ENCODE data around the gene BBLN.
"Not testable (repeated sequence)": the region's sequence is repeated elsewhere in the genome, so short reads cannot be mapped to it uniquely, and the experiment has no call there.

BBLN gene

GRCh38 chr9:128159784-128160602 is at the start of gene BBLN:
TSS of gene BBLN (plus strand) at chr9:128160265. CDS start at chr9:128160408, 143 bp downstream.
- DNase-seq: peak; percentile 94

GRCh38 chr9:128111726-128112125 is 48.3 kb upstream of the BBLN start:
- not testable (repeated sequence) for DNase-seq

GRCh38 chr9:128113526-128114325 is 46.3 kb upstream of the BBLN start:
- no peak for DNase-seq

- no peak for DNase-seq
Observed at GRCh38 chr9:128114326-128115186, 45.5 kb upstream of the BBLN start.

- DNase-seq: peak; percentile 38
Observed at GRCh38 chr9:128115187-128116103, 44.6 kb upstream of the BBLN start.

- no peak for DNase-seq
Observed at GRCh38 chr9:128116104-128117083, 43.7 kb upstream of the BBLN start.

- DNase-seq: peak; percentile 93
Observed at GRCh38 chr9:128117613-128118471, 42.2 kb upstream of the BBLN start.

GRCh38 chr9:128118472-128118857 is 41.6 kb upstream of the BBLN start:
- no peak for DNase-seq

- no peak for DNase-seq
Observed at GRCh38 chr9:128118971-128119665, 40.9 kb upstream of the BBLN start.

- DNase-seq: no peak
Observed at GRCh38 chr9:128120061-128120740, 39.9 kb upstream of the BBLN start.

- DNase-seq: no peak
Observed at GRCh38 chr9:128120741-128121465, 39.2 kb upstream of the BBLN start.

GRCh38 chr9:128121466-128121810 is 38.6 kb upstream of the BBLN start:
- DNase-seq: no peak

- DNase-seq: no peak
Observed at GRCh38 chr9:128121924-128122808, 37.9 kb upstream of the BBLN start.

- DNase-seq: no peak
Observed at GRCh38 chr9:128122809-128123175, 37.3 kb upstream of the BBLN start.

- DNase-seq: no peak
Observed at GRCh38 chr9:128123451-128124080, 36.5 kb upstream of the BBLN start.

GRCh38 chr9:128124451-128124850 is 35.6 kb upstream of the BBLN start:
- DNase-seq: no peak

Measured in CD4-positive, alpha-beta T cell treated with Interleukin-17A for 1 hour (primary cell).